Measurements from ENCODE around the gene VPS8.
"Not testable (repeated sequence)": the region's sequence is repeated elsewhere in the genome, so short reads cannot be mapped to it uniquely, and the experiment has no call there.

VPS8 gene

DNA sequence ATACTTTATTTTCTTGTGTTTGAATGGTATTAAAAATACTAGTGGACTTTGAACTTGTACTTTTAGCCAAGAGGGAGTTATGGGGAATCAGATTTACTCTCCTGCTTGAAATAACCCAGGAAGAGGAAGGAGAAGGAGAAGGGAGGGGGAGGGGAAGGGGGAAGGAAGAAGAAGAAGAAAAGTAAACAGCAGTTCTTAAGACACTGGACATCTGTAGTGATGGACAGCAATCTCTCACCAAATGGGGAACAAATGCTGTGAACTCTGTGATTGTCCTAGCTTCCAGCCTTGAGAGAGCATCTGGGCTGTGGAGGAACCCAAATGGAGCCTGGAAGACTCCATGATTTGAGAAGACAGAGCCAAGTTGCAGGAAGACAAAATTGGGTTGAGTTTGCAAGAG is 52.0 kb downstream of the VPS8 start:
- DNase-seq (ENCODE audit: low read depth in 2 of 2, low spot score in 1 of 2): no peak

DNA sequence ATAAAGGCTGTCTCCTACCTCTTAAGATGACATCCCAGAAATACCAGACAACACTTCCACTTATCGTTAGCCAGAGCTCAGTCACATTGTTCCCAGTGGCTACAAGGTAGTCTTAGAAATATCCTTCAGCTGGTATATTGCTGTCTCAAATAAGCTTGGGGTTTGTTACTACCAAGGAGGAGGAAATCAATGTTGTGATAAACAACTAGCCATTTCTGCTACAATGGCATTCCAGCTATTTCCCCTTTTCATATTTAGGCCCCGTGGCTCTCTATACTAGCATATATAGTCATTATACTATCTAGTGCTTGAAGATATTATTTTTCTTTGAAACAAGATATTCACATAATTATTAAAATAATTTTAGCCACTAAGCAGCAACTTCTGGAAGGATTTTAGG is 56.5 kb downstream of the VPS8 start:
- no peak for DNase-seq (ENCODE audit: low read depth in 2 of 2, low spot score in 1 of 2)

DNA sequence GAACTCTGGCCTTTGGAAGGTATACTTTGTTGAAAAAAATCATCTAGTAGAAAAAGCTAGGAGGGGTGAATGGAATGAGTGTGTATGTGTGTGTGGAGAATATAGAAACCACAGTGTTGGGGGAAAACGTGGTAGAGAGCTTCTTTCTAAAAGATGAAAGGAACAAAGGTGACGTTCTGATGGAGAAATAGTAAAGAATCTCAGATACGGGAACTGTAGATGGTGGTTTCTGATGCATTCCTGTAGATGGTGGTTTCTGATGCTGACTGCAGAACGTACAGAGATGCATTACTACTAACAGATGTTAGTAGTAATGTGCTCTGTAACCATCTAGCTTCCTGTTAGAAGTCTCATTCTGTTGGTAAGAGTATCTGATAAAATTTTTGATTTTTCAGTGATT is 60.2 kb downstream of the VPS8 start:
- no peak for DNase-seq (ENCODE audit: low read depth in 2 of 2, low spot score in 1 of 2)

DNA sequence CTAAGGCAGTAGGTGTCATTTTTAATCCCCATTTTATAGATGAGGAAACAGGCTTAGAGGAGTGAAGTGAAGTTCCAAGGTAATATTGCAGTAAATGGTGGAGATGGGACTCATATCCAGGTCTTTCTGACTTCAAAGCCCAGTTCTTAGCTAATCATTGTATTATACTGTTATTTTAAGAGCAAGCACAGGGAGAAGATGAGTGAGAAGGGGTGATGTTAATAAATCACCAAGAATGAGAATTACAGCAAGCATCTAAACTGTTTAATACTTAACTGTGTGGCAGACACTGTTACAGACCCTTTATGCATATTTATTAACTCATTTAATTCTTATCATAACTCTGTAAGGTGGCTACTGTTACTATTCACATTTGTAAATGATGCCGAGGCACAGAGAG is 61.2 kb downstream of the VPS8 start:
- DNase-seq (ENCODE audit: low read depth in 2 of 2, low spot score in 1 of 2): no peak

DNA sequence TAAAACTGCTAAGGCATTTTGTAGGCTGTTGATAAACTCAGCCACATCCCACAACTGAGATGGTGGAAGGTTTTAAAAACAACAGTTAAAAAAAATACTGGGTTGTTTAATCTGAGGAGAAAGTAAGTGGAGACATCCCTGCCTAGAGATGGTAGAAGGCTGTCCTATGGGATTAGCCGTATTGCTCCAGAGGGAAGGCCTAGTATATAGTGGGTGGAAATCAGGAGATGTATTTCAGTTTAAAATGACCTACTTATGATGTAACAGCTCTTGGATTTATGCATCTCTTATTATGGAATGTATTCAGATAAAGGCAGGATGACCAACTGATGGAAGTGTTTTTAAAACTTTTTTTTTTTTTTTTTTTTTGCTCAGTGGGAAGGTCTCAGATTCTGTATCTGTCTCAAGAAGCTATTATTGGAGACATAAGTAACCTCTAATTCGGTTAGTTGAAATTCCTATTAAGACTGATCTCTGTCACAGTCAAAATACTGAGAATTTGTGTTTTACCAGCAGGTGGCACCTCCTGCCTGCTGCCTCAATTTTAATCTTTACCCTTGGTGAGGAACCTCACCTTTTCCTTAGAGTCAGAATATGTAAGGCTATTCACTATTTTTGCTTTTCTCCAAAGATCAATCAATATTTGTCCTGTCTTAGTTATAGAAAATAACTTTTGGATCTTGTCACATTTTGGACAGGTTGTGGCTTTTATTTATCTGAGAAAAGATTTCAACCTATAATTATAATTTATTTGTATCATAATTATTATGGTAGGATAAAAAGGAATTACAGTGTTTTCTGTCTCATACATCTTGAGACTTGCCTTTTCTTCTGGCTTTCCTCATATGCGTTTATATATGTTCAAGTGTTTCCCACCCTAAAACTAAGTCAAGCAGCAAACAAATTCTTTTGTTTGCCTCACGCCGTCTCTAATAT is 63.0 kb downstream of the VPS8 start:
- DNase-seq (ENCODE audit: low read depth in 2 of 2, low spot score in 1 of 2): no peak

DNA sequence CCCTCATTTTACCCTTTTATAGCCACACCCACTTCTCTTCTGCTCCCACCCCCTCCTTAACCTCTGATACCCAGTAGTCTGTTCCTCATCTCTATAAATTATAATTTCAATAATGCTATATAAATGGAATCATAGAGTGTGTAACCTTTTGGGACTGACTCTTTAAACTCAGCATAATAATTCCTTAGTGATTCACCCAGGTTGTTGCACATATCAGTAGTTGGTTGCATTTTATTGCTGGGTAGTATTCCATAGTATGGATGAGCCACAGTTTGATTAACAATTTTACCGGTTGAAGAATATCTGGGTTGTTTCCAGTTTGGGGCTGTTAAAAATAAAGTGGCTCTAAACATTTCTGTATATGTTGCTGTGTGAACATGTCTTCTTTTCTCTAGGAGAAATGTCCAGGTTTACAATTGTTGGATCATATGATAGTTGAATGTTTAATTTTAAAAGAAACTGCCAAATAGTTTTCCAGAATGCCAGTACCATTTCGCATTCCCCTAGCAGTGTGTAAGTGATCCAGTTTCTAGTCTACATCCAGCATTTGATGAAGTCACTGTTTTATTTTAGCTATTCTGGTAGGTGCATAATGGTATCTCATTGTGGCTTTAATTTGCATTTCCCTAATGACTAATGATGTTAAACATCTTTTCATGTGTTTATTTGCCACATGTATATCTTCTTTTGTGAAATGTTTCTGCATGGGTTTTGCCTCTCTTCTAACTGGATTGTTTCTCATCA is 68.5 kb downstream of the VPS8 start:
- no peak for DNase-seq (ENCODE audit: low read depth in 2 of 2, low spot score in 1 of 2)

DNA sequence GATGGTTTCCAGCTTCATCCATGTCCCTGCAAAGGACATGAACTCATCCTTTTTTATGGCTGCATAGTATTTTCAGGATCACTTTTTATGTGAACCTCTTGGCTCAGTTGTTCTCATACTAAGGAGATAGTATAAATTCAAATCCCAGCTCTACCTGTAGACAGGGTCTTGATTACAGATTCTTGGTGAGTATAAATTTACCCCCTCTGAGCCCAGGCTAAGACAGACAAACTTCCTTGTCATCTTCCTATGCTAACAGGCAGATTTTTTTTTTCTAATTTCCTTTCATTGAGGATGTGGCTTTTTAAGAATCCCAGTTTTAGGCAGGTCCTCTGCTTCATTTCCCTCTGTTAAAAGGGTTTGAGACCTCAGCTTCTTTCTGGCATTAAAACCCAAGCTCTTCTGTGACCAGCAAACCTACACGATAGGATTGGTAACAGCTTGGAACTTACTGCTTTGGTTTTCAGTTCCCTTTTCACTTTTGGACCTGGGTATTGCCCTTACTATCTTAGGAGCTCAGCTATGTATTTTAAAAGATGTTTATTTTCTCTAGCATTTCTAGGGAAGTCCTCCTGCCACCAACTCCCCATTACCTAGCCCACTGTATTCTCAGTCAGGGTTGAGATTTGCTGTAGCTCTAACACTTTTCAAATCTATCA is 72.5 kb downstream of the VPS8 start:
- no peak for DNase-seq (ENCODE audit: low read depth in 2 of 2, low spot score in 1 of 2)

DNA sequence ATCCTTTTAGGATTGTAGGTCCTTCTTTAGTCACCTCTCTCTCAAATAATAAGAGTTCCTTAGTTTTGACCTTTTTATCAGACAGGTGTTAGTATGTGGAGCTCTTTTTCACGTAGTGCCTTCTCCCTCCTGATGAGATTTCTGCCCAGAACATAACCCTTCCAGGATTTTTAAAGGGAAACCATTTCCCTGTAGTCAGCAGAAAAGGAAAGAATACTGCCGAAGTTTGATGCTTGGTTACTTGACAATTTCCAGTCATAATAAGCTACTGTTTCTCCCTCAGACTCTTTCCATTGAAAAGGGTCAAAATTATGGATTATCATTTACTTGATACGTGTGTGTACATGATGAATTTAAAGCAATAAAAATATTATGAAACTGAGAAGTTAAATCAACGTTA is 73.1 kb downstream of the VPS8 start:
- DNase-seq (ENCODE audit: low read depth in 2 of 2, low spot score in 1 of 2): no peak

DNA sequence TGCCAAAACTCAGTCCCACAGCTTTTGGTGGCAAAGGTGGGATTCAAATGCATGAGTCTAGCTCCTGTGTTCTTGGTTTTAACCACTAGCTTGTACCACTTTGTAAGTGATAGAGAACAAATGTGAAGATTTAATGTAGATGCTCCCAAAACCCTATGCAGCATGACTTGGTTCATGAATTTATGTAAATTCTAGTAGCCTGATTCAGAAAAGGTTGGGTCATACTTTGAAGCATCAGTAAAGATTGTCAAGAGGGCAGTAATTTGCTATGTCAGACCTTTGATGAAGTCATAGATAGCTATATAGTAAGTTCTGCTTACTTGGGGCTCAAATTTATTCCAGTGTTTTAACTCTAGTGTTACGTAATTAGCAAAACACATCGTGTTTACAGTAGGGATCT is 75.6 kb downstream of the VPS8 start:
- no peak for DNase-seq (ENCODE audit: low read depth in 2 of 2, low spot score in 1 of 2)

DNA sequence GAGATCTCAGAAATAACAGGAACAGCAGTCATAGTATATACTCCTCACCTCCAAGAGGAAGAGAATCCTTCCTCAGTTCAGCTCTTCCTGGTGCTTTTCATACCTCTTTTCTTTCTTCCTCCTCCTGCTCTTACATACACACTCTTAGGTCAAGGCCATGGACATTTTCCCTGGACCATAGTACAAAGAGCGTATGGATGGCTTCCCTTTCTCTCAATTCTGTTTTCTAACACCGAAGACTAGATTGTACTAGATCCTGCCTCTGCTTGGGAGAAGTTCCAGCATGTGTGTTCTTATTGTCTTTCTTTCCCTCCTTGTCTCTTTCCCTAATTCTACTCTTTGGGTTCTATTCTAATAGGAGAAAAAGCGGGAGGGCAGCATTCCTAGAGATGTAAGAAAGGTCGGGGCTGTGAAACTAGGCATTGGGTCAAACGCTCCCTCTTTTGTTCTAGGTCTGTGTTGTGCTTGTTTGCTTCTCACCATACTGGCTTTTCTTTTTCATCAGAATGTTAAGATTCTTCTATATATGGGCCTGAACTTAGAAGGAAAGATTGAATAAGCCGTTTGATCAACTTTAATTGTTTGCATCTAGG is 77.4 kb downstream of the VPS8 start:
- no peak for DNase-seq (ENCODE audit: low read depth in 2 of 2, low spot score in 1 of 2)

DNA sequence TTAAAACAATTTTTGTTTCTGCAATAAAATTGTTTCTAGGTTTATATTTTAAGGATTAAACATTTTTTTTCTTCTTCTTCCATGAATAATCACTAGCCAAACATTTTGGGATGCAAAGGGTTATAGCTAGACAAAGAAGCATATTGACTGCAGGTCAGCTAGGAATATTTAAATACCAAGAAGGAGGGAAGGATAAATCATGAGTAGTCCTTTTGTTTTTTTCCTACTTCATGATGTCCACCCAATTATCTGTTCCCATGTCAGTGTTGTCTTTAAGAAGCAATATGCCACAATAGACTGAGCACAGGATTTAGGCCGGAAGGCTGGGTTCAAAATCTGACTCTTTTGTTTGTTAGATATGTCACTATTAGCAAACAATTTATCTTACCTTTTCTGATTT is 82.1 kb downstream of the VPS8 start:
- no peak for DNase-seq (ENCODE audit: low read depth in 2 of 2, low spot score in 1 of 2)

DNA sequence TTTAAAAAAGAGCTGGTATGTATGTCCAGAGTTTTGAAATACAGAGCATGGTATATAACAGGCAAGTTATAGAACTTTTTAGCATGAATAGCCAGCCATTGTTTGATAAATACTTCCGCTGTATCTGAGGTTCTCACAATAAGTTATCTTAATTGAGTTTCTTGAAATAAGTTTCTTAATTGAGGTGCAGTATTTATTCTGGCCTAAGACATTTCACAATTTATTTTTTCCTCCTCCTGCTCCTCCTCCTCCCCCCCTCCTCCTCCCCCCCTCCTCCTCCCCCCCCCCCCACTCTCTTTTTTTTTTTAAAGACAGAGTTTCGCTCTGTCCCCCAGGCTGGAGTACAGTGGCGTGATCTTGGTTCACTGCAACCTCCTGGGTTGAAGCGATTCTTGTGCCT is 83.4 kb downstream of the VPS8 start:
- no peak for DNase-seq (ENCODE audit: low read depth in 2 of 2, low spot score in 1 of 2)

DNA sequence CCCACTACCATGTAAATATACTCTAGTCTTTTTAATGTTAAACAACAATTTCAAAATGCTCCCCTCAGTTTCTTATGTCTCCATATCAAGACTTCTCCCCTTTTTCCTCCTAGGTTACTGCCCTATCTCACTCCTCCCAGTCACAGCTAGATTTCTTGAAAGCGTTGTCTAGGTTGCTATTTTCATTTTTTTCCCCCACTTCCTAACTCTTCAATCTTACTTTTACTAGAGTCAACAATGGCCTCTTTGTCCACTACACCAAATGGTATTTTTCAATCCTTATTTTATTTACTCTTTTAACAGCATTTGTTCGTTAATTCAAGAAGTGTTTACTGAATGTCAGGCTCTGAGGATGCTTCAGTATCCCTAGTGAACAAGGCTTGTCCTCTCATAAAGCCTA is 84.4 kb downstream of the VPS8 start:
- DNase-seq (ENCODE audit: low read depth in 2 of 2, low spot score in 1 of 2): no peak

DNA sequence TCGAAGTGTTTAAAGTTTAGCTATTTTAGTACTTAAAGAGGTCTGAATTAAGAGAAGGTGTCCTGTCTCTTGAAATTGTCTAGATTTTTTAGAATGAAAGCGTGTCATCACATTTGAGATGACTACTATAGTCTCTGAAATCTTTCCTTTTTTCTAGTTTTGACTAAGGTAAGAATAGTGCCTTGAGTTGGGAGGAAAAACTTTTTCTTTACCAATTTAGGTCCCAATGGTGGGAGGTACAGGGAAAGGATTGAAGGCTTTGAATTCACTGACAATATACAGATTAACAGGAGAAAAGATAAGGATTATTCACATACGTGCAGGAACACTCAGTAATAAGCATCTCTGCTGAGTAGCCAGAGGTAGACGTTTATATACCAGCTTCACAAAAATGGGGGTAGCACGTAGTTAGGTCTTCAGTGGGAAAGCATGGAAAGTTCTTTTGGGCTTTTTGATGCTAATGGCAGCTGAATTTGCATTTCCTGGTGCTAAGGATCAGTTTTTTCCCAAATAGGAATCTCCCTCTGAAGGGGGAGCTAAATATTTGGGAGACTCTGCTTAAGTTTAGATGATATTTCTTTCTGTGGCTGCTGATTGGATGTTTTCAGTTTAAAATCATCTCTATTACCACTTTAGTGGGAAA is 88.1 kb downstream of the VPS8 start:
- no peak for DNase-seq (ENCODE audit: low read depth in 2 of 2, low spot score in 1 of 2)

DNA sequence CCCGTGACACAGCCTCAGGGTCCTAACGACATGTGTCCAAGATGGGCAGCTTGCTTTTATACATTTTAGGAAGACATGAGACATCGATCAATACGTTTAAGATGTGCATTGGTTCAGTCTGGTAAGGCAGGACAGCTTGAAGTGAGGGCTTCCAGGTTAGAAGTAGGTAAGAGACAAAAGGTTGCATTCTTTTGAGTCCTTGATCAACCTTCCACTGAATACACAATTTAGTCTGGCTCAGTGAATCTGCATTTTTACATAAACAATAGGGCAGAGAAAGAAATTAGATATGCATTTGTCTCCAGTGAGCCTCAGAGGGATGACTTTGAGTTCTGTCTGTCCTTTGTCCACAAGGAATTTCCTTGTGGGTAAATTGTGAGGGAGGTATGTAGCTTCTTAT is 95.1 kb downstream of the VPS8 start:
- DNase-seq (ENCODE audit: low read depth in 2 of 2, low spot score in 1 of 2): not testable (repeated sequence)

DNA sequence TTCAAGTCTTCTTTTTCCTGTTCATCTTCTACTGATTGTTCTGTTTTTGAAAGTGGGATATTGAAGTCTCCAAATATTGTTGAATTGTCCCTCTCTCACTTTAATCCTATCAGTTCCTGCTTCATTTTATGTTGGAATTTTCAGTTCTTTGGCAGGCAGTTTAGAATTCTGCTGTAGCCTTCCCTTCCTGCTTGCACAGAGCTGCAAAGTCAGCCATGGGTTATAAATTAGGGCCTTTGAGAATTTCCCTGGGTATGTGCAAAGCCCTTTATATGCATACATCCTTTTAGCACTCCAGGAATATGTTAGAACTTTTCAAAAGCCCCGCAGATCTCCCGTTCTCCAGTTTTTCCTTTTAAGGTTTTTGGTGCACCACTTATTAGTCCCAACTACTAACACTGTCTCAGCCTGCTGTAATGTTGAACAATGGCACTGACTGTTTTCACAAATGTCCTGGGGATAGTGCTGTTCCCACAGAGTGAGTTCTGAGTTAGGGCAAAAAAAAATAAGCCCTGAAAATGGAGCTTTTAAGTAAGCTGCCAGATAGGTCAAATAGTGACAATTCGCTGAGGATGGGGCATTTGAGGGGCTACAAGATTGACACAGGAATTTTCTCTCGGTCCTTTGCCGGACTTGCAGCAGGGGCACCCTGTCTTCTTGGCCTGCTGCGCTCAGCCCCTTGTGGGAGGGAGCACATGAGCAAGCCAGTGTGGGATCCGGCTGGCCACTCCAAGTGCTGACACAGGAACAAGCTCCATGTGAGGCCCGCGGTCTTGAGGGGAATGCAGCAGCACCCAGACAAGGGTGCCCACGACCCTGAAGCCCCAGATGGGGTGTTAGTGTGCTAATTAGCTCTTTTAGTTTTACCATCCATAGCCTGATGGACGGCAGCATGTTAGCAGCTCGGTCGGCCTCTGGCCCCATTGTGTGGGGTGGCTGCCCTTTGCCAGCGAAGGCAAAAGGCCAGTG is 96.0 kb downstream of the VPS8 start:
- no peak for DNase-seq (ENCODE audit: low read depth in 2 of 2, low spot score in 1 of 2)

DNA sequence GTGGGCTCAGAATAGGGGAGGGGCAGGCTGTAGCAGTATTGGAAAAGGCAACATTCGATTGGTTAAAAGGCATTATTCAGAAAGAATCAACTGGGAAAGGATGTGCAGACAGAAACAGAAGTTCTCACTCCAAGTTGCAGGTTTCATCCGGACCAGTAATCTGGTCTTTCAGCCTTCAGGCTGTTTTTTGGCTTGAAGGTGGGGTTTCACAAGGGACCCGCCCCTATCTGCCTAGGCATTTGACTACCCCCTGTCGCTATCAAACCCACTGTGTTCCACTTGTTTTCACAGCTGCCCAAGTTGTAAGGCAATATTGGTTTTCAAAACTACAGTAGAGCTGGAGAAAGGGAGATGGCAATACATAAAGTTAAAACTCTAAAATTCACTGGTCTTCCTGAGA is 96.9 kb downstream of the VPS8 start:
- no peak for DNase-seq (ENCODE audit: low read depth in 2 of 2, low spot score in 1 of 2)

DNA sequence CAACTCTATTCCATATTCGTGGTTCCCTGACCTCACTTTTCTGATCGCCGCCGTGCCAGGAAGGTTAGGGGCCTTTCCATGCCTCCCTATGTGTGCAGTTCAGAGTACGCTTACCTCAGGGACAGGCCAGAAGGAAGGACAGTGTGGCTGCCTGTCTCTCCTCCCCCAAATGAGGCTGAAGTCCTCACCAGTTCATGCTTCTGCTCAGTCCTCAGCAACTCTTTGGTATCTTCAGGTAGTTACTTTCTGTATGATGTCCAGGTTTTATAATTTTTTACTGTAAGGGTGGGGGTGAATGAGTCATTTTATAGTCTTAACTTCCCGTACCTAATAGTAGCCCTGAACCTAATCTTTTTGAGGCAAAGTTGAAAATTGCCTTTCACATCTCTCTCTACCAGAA is 98.7 kb downstream of the VPS8 start:
- no peak for DNase-seq (ENCODE audit: low read depth in 2 of 2, low spot score in 1 of 2)

DNA sequence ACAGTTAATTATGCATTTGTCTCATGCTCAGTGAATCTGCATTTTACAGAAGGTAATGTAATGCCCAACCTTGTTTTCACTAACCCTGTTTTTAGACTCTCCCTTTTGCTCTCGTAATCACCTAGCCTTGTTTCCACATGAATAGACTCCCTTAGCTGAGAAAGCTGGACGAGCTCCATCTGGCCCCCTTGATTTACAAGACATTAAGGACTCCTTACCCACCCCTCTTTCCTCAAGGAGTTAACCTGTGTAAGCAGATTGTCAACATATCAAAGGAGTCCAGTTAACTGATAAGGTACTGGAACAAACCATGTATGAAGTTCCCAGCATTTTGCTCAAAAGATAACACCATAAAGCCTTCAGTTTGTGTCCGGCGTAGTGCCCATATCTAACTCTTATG is 99.6 kb downstream of the VPS8 start:
- no peak for DNase-seq (ENCODE audit: low read depth in 2 of 2, low spot score in 1 of 2)

DNA sequence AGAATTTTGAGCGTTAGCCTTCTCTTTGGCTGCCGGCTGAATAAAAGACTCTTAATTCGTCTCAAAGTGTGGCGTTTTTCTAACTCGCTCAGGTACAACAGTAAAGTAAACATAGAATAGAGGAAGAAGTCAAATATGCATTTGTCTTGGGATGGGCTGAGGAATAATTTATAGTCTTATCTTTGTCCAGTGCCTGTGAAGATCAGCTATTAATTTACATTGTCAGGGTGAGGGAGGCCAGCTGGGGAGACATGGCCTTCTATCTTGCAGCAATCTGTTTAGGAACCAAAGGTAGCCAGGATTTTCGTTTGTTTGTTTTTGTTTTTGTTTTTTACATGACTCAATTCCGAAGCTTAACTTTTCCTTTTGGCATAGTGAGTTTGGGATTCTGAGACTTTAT is 100.2 kb downstream of the VPS8 start:
- DNase-seq (ENCODE audit: low read depth in 2 of 2, low spot score in 1 of 2): no peak

All from stimulated activated CD8-positive, alpha-beta memory T cell treated with anti-CD3 and anti-CD28 coated beads, Interleukin-4, amount 100 ng/mL, for 4 hours (primary cell).